ENCODE measurements around the gene PDE3A. TPM values are rescaled to one million over a fixed set of nuclear protein-coding genes. Genes with fewer than 3 reads are reported as not detected.

Gene PDE3A
- total RNA-seq, 2 donors from 2014 or later = 78.3 to 110 TPM

DNA sequence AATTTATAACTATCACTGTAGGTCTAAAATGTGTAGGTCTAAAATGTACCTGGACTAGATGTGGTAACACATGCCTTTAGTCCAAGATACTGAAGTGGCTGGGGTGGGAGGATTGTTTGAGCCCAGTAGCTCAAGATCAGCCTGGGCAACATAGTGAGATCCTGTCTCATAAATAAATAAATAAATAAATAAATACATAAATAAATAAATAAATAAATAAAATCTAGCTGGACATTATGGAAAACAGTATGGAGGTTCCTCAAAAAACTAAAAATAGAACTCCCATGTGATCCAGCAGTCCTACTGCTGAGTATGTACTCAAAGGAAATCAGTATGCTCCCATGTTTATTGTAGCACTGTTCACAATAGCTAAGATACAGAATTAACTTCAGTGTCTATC, 24.0 kb downstream of the PDE3A start:
- TF ChIP-seq, protein P1, sequence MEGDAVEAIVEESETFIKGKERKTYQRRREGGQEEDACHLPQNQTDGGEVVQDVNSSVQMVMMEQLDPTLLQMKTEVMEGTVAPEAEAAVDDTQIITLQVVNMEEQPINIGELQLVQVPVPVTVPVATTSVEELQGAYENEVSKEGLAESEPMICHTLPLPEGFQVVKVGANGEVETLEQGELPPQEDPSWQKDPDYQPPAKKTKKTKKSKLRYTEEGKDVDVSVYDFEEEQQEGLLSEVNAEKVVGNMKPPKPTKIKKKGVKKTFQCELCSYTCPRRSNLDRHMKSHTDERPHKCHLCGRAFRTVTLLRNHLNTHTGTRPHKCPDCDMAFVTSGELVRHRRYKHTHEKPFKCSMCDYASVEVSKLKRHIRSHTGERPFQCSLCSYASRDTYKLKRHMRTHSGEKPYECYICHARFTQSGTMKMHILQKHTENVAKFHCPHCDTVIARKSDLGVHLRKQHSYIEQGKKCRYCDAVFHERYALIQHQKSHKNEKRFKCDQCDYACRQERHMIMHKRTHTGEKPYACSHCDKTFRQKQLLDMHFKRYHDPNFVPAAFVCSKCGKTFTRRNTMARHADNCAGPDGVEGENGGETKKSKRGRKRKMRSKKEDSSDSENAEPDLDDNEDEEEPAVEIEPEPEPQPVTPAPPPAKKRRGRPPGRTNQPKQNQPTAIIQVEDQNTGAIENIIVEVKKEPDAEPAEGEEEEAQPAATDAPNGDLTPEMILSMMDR (IDR thresholded peaks at IDR 0.05) = no peak
- H3K27ac ChIP-seq = no peak overlapping the region
- DNase-seq (ENCODE audit: low spot score) (no peak), ATAC-seq (ENCODE audit: insufficient number of reproducible peaks, low FRiP score, low read depth) (no peak)
- H3K9me3 ChIP-seq = no peaks in the 10 kb centered on the region
- no peak overlapping the region for H3K4me3 ChIP-seq
- H3K27me3 ChIP-seq (replicated peaks; ENCODE audit: insufficient read depth) = no peaks in the 10 kb centered on the region
- no peaks in the 10 kb centered on the region for H3K36me3 ChIP-seq
- H3K4me1 ChIP-seq (ENCODE audit: control insufficient read depth in 1 of 2, low read depth in 2 of 2) = peaks cover 12 to 52% of the 10 kb centered on the region in 2 donors

DNA sequence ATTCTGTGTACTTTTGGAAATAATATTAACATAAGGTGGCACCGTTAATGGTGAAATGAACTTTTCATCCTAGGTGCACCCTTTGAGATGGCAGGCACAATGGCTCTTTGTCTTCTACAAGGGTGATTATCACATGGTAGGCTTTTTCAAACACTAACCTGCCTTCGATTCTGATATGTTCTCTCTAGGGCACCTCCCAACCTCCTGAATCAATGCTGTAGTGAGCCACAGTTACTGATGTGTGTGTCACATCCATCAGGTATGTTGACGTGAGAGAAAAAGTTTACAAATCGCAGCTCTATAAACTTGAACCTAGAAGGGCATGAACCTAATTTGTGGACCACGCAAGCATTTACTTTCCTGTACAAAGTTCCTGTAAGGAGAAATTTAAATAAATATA, 25.4 kb downstream of the PDE3A start:
- no peak overlapping the region for H3K27ac ChIP-seq
- H3K27me3 ChIP-seq (replicated peaks; ENCODE audit: insufficient read depth) = no peaks in the 10 kb centered on the region
- no peak for DNase-seq (ENCODE audit: low spot score)
- no peak for ATAC-seq (ENCODE audit: insufficient number of reproducible peaks, low FRiP score, low read depth)
- TF ChIP-seq, protein P1 (IDR thresholded peaks at IDR 0.05) = no peak
- no peaks in the 10 kb centered on the region for H3K9me3 ChIP-seq
- peaks cover 18 to 50% of the 10 kb centered on the region in 2 donors for H3K4me1 ChIP-seq (ENCODE audit: control insufficient read depth in 1 of 2, low read depth in 2 of 2)
- no peaks in the 10 kb centered on the region for H3K36me3 ChIP-seq
- H3K4me3 ChIP-seq = no peak overlapping the region

DNA sequence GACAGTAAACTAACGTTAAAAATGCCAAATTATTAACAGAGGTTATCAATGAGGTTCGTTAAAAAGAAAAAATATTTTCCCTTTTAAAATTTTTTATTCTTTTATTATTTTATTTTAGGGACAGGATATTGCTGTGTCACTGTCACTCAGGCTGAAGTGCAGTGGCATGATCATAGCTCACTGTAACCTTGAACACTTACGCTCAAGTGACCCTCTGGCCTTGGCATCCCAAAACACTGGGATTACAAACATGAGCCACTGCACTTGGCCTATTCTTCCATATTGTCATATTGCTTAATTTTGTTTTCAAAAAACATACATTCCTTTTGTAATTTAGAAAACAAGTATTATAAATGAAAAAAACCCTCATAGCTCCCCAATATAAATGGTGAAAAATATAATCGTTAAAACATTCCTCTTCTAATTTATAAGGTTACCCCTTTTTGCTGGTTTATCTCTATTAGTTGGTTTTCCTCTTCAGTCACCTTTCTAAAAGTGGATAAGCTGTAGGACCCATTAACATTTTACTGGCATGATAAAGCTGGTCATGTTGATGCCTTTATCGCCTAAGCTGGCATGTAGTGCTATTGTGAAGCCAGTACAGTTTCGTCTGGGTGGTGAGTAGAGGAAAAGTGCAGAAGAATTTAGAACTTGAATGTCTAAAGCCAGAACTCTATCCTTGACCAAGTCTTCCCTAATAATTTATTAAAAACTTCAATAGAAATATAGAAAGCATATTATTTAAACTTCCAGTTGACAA, 27.6 kb downstream of the PDE3A start:
- Histone ChIP-seq H3K27me3 (replicated peaks; ENCODE audit: insufficient read depth) (no peaks in the 10 kb centered on the region), H3K4me3 (no peak overlapping the region), H3K9me3 (no peaks in the 10 kb centered on the region), H3K36me3 (no peaks in the 10 kb centered on the region), H3K27ac (no peak overlapping the region), H3K4me1 (ENCODE audit: control insufficient read depth in 1 of 2, low read depth in 2 of 2) (peaks cover 10 to 41% of the 10 kb centered on the region in 2 donors)
- TF ChIP-seq, protein P1 (IDR thresholded peaks at IDR 0.05) = no peak
- ATAC-seq (ENCODE audit: insufficient number of reproducible peaks, low FRiP score, low read depth) = no peak
- no peak for DNase-seq (ENCODE audit: low spot score)

DNA sequence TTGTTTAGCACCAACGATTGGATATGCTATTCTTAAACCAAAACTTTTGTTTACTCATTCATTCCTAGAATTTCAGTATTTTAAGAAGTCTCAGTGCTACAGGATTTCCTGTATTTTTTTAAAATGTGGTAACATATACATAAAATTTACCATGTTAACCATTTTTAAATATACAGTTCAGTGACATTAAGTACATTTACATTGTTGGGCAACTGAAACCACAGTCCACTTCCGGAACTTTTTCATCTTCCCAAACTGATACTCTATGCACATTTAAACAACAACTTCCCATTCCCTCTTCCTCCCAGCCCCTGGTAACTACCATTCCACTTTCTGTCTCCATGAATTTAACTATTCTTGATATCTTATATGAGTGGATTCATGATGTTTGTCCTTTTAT, 30.3 kb downstream of the PDE3A start:
- no peaks in the 10 kb centered on the region for H3K36me3 ChIP-seq
- H3K4me1 ChIP-seq (ENCODE audit: control insufficient read depth in 1 of 2, low read depth in 2 of 2) = peaks cover 18 to 50% of the 10 kb centered on the region in 2 donors
- H3K9me3 ChIP-seq = no peaks in the 10 kb centered on the region
- H3K27me3 ChIP-seq (replicated peaks; ENCODE audit: insufficient read depth) = no peaks in the 10 kb centered on the region
- TF ChIP-seq, protein P1 (IDR thresholded peaks at IDR 0.05) = no peak
- no peak for DNase-seq (ENCODE audit: low spot score)
- no peak overlapping the region for H3K27ac ChIP-seq
- H3K4me3 ChIP-seq = no peak overlapping the region
- no peak for ATAC-seq (ENCODE audit: insufficient number of reproducible peaks, low FRiP score, low read depth)

DNA sequence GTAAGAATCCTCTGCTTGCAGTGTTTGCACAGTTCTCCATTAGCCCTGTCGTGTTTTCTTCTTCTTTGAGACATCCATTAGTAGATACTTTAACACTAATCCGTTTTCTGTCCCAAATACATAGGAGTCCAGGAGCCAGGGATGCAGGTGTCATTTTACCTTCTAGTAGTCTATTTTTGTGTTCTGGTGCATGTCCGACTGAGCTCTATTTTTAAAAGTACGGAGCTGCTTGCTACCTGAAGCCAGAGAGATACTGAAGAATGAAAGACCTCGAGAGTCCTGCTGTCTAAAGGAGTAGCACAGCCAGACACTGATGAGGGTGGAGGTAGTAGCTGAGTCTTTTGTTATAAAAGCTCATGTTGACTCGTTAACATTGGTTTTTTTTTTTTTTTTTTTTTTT, 31.7 kb downstream of the PDE3A start:
- no peak for ATAC-seq (ENCODE audit: insufficient number of reproducible peaks, low FRiP score, low read depth)
- no peaks in the 10 kb centered on the region for H3K36me3 ChIP-seq
- TF ChIP-seq, protein P1 (IDR thresholded peaks at IDR 0.05) = no peak

More for the DNA sequence above, 31.7 kb downstream of the PDE3A start:
- Histone ChIP-seq H3K4me3 (no peak overlapping the region), H3K27me3 (replicated peaks; ENCODE audit: insufficient read depth) (no peaks in the 10 kb centered on the region), H3K27ac (no peak overlapping the region), H3K4me1 (ENCODE audit: control insufficient read depth in 1 of 2, low read depth in 2 of 2) (peaks cover 25 to 52% of the 10 kb centered on the region in 2 donors), H3K9me3 (no peaks in the 10 kb centered on the region)
- DNase-seq (ENCODE audit: low spot score) = no peak

All from thoracic aorta (tissue), 2 donors.